KOPT-K1 (cell line): Measurements from ENCODE around the gene KAZN.

Experiments used
- H3K27ac ChIP-seq: fragments of 200-600 bp; sonication (generic); 2 replicates; pipeline ENCODE4 v1.5.1; 2016; ENCODE audit warnings: antibody characterized with exemption, mild to moderate bottlenecking, low read depth, low read length; ENCODE audit not compliant: poor library complexity, severe bottlenecking
- H3K36me3 ChIP-seq: fragments of 200-600 bp; sonication (generic); 2 replicates; pipeline ENCODE4 v1.5.1; 2017; ENCODE audit warnings: antibody characterized with exemption, mild to moderate bottlenecking, low read length, moderate library complexity; ENCODE audit not compliant: insufficient read depth
- H3K9me3 ChIP-seq: fragments of 200-600 bp; sonication (generic); 2 replicates; pipeline ENCODE4 v1.5.1; 2017; ENCODE audit warnings: antibody characterized with exemption, low read length, mild to moderate bottlenecking; ENCODE audit not compliant: insufficient read depth, poor library complexity, severe bottlenecking

Gene KAZN

DNA sequence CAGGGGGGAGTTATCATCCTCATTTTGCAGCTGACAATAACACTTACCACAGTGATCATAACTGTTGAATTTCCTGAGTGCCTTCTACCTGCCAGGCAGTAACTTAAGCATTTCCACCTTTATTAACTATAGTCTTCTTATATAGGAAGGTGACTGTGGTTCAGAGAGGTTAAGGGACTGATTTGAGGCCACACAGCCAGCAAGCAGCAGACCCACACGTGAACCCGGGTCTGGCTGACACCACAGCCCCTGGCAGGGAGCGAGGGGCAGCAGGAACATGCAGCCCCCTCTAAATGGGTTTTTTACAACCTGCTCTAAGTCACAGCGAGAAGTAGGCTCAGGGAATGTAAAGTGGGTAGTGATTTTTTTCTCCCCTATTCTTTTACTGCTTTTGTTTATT lies 248.2 kb downstream of the KAZN start:
- Histone ChIP-seq H3K27ac (no peak overlapping the region), H3K36me3 (no peaks in the 10 kb centered on the region), H3K9me3 (peaks cover 20% of the 10 kb centered on the region)

DNA sequence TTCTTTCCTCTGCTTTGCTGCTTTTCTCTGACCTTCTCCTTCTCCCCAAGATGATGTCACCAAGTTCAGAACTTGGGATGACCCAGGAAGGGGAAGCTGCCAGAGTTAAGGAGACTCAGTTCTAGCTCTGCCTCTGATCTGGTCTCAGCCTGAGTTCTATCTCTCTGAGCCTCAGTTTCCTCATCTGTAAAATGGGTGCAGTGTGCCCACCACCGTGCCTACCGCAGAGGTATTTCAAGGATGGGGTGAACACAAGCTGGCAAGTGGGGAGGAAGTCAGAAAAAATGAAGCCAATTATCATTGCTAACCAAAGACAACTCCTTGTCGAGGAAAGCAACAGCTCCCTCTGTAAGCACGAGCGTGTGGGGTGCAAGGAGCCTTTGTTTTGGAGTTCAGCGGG lies 249.7 kb downstream of the KAZN start:
- no peaks in the 10 kb centered on the region for H3K36me3 ChIP-seq
- peaks cover 5% of the 10 kb centered on the region for H3K9me3 ChIP-seq
- H3K27ac ChIP-seq: no peak overlapping the region

DNA sequence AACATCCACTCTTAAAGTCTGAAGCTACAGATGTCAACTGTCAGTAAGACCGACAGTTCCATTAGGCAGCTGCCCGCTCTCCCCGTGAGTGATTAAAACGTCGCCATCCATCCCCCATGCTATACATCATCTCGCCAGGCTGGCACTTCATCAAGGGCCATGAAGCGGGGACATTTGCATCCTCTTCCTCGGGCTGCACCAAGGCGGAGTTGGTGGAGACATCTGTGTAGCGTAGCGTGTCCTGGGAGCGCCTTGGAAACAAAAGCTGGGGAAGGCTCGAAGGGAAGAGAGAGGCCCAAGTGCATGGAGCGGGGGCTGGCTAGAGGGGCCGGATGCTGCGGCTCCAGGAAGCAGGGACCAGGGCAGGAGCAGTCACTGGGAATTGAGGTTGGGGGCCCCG lies 250.1 kb downstream of the KAZN start:
- H3K9me3 ChIP-seq: peaks cover 1% of the 10 kb centered on the region
- H3K36me3 ChIP-seq: no peaks in the 10 kb centered on the region
- H3K27ac ChIP-seq: no peak overlapping the region

DNA sequence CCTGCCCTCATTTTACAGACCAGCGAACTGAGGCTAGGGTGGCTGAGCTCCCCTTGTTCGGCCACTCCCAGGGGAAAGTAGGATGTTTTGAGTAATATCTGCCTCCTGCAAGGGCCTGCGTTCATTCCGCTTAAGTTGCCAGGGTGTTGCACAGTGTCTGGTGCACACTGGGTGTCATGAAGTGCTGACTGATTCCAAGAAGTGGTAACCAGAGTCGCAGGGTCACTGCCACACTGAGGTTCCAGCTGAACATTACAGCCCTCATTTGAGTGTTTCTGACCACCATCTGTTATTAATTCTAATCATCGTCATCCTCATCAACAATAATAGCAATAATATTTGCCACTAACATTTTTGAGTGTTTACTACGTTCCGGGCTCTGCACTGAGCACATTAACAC lies 250.6 kb downstream of the KAZN start:
- H3K9me3 ChIP-seq: no peaks in the 10 kb centered on the region
- H3K36me3 ChIP-seq: no peaks in the 10 kb centered on the region
- H3K27ac ChIP-seq: no peak overlapping the region

DNA sequence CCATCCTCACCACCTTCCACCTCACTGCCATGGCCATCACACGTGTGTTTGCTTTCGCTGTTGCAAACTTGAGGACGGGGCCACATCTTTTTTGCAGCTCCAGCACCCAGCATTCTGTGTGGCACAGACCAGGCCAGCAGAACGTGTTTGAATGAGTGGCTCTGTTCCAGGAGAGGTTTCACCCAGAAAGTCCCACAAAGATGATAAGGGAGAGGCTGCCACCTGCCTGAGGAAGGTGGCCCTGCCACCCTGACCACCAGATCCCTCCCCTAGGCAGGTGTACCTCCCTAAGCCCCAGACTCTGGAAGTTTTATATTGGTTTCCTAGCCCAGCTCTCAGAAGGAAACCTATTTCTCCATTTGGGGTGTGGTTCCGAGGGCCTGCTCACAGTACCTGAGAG lies 252.1 kb downstream of the KAZN start:
- H3K9me3 ChIP-seq: no peaks in the 10 kb centered on the region
- H3K27ac ChIP-seq: no peak overlapping the region
- H3K36me3 ChIP-seq: no peaks in the 10 kb centered on the region

DNA sequence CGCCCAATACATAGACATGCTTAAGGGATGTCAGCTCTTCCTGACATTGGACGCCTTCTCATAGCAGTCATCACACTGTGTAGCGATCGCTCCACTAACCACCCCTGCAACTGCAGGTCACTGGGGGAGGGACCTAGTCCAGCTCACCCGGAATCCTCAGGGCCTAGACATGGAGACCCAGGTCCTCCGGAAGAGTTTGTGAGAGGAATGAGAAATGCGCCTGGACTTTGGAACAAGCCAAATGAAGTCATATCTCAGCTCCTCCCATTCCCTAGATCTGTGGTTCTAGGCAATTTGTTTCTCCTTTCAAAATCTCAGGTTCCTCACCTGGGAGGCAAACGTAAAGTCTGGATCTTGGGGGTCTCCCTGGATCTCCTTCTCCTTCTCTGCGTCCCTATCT lies 253.3 kb downstream of the KAZN start:
- H3K9me3 ChIP-seq: no peaks in the 10 kb centered on the region
- no peak overlapping the region for H3K27ac ChIP-seq
- no peaks in the 10 kb centered on the region for H3K36me3 ChIP-seq

DNA sequence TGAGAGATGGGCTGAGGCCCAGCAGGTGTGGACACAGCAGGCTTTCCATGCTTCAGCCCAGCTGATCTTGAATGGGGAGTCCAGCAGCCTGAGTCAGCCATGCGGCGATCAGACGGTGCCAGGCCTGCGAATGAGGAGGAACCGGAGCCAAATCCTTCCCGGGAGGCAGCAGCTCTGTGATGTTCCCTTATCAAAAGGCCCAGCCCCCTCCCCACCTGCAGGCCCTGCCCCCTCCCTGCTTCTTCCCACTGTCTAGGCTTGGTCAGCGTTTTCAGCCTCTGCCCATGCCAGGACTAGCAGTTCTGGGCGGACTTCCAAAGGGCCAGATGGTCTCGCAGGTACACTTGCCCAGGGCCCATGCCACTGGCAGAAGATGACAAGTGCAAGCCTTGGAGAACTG lies 253.8 kb downstream of the KAZN start:
- Histone ChIP-seq H3K36me3 (no peaks in the 10 kb centered on the region), H3K27ac (no peak overlapping the region), H3K9me3 (no peaks in the 10 kb centered on the region)

DNA sequence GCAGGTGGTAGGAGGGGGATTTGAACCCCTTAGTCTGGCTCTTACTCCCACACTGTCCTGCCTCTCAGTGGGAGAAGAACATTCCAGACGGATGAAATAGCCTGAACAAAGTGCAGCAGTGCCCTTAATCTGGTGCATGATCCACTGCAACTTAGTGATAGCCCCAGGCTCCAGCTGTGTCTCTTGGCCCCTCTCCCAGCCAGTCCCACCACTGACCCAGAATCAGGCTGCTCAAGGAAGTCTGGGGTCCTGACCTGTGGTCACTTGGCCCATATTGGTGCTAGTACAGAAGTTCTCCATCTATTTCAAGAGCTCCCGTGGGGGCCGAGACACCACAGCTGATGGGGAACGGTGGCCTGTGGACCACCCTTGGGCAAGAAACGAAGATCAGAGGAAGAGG lies 255.0 kb downstream of the KAZN start:
- no peaks in the 10 kb centered on the region for H3K9me3 ChIP-seq
- H3K27ac ChIP-seq: no peak overlapping the region
- H3K36me3 ChIP-seq: no peaks in the 10 kb centered on the region

DNA sequence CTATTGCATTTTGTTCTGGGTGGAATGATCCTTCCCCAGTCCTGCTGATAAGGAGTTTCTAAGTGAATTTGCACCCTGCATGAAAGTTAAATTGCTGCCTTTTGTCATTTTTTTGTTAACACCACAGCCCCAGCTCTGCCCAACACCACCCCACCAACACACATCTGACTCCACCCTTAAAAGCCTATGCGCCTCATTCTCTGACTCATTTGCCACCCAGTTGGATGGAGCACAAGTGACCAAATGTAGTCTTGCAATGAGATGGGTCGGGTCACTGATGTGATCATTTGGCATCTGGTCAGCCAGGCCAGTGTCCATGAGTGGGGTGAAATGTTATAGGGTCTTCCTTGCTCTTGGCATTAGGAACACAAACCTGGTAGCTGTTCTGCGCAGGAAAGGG lies 256.8 kb downstream of the KAZN start:
- no peaks in the 10 kb centered on the region for H3K9me3 ChIP-seq
- H3K27ac ChIP-seq: no peak overlapping the region
- H3K36me3 ChIP-seq: no peaks in the 10 kb centered on the region

DNA sequence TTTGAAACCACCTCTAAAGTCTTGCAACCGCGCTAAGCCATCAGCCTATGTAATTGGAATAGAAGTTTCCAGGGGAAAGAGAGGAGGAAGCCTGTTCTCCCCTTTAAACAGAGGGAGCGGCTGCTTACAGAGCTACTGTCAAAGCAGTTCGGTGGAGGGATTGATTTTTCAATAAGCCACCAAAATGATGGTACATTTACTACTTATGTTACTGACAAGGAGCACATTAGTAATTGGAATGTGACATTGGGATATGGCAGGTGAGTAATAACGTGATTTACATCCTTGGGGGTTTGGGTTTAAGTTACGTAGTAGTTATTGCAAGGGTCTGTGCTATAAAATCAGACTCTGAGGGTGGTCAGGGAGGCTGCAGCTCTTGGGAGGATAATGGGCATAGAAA lies 257.3 kb downstream of the KAZN start:
- no peaks in the 10 kb centered on the region for H3K9me3 ChIP-seq
- no peak overlapping the region for H3K27ac ChIP-seq
- H3K36me3 ChIP-seq: no peaks in the 10 kb centered on the region

DNA sequence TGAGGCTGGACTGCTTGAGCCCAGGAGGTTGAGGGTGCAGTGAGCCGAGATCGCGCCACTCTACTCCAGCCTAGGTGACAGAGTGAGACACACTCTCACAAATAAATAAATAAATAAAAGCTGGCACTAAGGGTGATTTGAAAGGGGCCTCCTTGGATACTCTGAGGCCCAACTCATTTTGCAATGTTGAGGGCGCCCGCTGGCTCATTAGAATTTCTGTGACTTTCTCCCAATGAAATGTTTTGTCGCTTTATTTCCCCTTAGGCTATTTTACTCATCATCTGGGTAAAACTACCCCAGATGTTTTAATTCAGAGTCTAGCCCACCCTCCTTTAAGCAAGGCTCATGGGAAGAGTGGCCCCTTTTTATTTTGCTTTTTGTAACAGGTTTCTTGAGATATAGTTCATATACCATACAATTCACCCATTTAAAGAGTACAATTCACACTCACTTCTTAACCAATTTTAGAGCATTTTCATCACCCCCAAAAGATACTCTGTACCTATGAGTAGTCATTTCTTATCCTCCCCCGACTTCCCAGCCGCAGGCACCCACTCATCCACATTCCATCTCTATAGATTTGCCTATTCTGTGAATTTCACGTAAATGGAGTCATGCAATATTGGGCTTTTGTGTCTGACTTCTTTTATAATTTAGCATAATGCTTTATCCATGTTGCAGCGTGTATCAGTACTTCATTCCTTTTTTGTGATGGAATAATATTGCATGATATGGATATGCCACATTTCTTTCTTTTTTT lies 259.1 kb downstream of the KAZN start:
- H3K9me3 ChIP-seq: no peaks in the 10 kb centered on the region
- H3K27ac ChIP-seq: no peak overlapping the region
- H3K36me3 ChIP-seq: no peaks in the 10 kb centered on the region

DNA sequence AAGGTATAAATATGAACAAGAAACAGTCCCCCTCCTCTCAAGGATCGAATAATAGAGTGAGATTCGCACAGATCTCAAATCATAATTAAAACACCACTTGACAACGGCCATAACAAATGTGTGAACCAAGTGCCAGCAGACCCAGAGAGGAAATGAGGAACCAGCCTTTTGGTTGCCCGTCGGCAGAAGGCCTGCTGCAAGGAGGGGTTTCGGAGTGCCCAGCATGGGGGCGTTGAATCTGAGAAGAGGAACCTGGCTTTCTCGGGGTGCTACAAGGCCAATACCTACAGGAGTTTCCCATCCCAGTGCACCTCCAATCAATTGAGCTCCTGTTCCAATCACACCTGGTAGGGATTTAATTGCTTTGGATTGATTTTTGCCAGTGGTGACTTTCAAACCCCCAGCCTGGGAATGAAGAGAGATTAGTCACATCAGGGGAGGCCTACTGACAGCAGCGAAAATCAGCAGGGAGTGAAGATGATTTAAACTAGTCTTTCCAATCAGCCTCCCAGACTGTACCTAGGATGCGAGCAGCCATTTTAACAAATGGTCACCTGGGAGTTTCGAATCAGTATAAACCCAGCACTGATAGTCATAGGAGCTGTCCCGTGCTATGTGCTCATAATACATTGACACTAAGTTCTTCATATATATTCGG lies 263.8 kb downstream of the KAZN start:
- H3K36me3 ChIP-seq: no peaks in the 10 kb centered on the region
- H3K9me3 ChIP-seq: no peaks in the 10 kb centered on the region
- H3K27ac ChIP-seq: no peak overlapping the region

DNA sequence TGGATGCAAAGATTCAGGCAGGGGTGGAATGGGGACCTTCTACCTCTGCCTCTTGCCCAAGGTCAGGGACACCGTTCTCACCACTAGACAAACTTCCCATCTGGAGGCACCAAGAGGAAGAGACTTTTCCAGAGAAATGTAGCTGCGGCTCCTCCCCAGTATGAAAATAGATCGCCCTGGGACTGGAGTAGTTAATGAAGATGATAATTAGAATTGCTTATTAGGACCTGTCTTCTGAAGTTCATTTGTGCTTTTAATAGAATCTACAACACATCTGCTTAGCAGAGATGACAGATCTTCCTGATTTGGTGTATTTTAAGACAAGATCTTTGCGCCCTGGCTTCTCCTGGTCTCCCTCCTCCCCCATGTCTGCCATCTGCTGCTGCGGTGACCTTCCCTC lies 266.6 kb downstream of the KAZN start:
- H3K9me3 ChIP-seq: no peaks in the 10 kb centered on the region

DNA sequence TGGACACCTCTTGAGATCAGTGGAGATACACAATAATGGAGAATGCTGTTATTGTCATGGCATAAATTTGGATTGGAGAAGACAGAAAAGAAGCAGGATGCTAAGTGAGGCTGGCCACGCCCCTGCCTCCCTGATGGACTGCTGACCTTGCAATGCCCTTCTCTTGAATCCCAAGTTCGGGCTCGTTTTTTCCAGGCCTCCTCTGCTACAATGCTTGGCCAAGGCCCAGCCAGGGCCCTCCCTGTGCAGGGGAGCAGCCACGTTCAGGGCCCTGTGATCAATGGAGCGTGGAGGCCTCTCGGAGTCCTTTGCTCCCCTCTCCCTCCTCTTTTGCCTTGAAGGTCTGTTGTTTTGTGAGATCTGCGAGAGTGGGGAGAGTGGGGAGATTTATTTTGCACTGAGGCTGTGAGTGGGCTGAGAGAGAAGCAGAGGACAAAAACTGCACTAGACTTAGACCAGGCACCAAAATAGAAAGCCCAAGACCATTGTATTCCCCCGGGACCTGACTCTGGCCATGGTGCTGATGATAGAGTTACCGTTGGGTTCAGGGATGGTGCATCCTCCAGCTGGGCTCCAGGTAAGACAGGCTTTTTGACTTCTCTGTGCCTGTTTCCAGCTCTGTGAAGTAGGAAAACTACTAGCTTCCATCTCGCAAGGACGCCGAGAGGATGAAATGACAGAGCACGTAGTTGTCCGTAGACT lies 268.6 kb downstream of the KAZN start:
- H3K36me3 ChIP-seq: no peaks in the 10 kb centered on the region
- H3K27ac ChIP-seq: no peak overlapping the region
- H3K9me3 ChIP-seq: no peaks in the 10 kb centered on the region

More for the DNA sequence above, 266.6 kb downstream of the KAZN start:
- no peaks in the 10 kb centered on the region for H3K36me3 ChIP-seq
- H3K27ac ChIP-seq: no peak overlapping the region

DNA sequence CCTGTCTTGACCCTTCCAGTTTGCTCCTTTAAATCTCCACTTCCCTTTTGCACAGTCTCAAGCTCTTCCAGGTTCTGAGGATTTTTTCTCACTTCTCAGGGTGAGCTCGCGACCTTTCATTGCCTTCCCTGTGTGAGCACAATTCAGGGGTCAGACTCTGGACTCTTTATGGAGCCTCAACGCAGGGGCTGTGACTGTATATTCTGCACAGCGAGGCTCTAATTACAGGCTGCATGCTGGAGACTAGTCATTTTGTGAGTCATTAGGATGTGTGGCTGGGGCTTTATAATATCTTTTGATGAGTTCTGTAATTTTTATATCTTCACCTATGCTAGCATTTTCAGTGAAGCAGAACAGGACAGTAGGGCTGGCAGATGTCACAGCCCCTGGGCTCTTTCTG lies 270.7 kb downstream of the KAZN start:
- Histone ChIP-seq H3K36me3 (no peaks in the 10 kb centered on the region), H3K9me3 (no peaks in the 10 kb centered on the region), H3K27ac (no peak overlapping the region)
